Thyroid gland (tissue), 4 donors: ENCODE results near the gene KRT3. TPM values are rescaled to one million over a fixed set of nuclear protein-coding genes. Genes with fewer than 3 reads are reported as not detected.

Experiments
- DNase-seq, 2 donors: peaks; one replicate each; pipeline ENCODE4 v3.0.0-alpha.2; 2019
- H3K27ac ChIP-seq, 3 donors: fragments of 200-600 bp; sonication (generic); 1 replicate in 2 of 3; 2 replicates in 1 of 3; pipeline ENCODE4 v1.5.1; 2016 to 2019; ENCODE audit warnings: mild to moderate bottlenecking in 1 of 3, moderate library complexity in 1 of 3
- H3K27me3 ChIP-seq: fragments of 200-600 bp; sonication (generic); one replicate; pipeline ENCODE4 v1.5.1; 2019
- H3K36me3 ChIP-seq, 2 donors: fragments of 200-600 bp; sonication (generic); one replicate each; pipeline ENCODE4 v1.5.1; 2016 to 2019
- H3K4me1 ChIP-seq, 2 donors: fragments of 200-600 bp; sonication (generic); one replicate each; pipeline ENCODE4 v1.5.1; 2017 to 2019
- H3K4me3 ChIP-seq, 3 donors: fragments of 200-600 bp; sonication (generic); replicated peaks in 1 of 3; 1 replicate in 2 of 3; 2 replicates in 1 of 3; pipeline ENCODE4 v1.5.1; 2016; ENCODE audit warnings: mild to moderate bottlenecking in 1 of 3
- H3K9me3 ChIP-seq: fragments of 200-600 bp; sonication (generic); one replicate; pipeline ENCODE4 v1.5.1; 2017
- CTCF ChIP-seq, 6 experiments: fragments of 200-600 bp in 3 of 6; fragments of 450-650 bp in 3 of 6; sonication (generic) in 3 of 6; IDR thresholded peaks; one replicate each; pipeline ENCODE4 v1.5.1; 2016 to 2019; ENCODE audit warnings: antibody characterized with exemption in 6 of 6, mild to moderate bottlenecking in 2 of 6, inconsistent platforms in 1 of 6, moderate library complexity in 1 of 6
- POLR2A ChIP-seq, 2 donors: fragments of 450-650 bp; IDR thresholded peaks; one replicate each; pipeline ENCODE4 v1.6.1; 2017; ENCODE audit warnings: antibody characterized with exemption in 2 of 2, mild to moderate bottlenecking in 2 of 2, moderate library complexity in 1 of 2
- WGBS, 2 donors: methylation state at CpG; one replicate each; pipeline ENCODE4 v1.1.5; 2017; 5-methylcytosine and 5-hydroxymethylcytosine counted together
- intact Hi-C: fragments of 100-400 bp; cut with DNase I; formaldehyde crosslinking; loops from one replicate; pipeline ENCODE4 v1.15.1; 2023
- total RNA-seq, 4 donors: library from RNA; depleted of rRNA; stranded (reverse); fragments of >200 nt; gene quantifications; one replicate each; pipeline ENCODE4 v1.2.3, GENCODE V29; 2016

The KRT3 gene
- total RNA-seq, 4 donors from 2014 or later: not detected

GRCh38 chr12:52790427-52791270 lies 5.3 kb downstream of the KRT3 start:
- no peak for DNase-seq
- TF ChIP-seq POLR2A (IDR thresholded peaks at IDR 0.05) (no peak), CTCF (IDR thresholded peaks at IDR 0.05) (no peak)
- Histone ChIP-seq H3K4me3 (no peak overlapping the region), H3K27ac (no peak overlapping the region), H3K4me1 (peaks cover 9 to 28% of the 10 kb centered on the region in 2 donors), H3K9me3 (no peaks in the 10 kb centered on the region), H3K27me3 (no peaks in the 10 kb centered on the region), H3K36me3 (no peaks in the 10 kb centered on the region)
- intact Hi-C loops: no loop called here
- WGBS, 2 donors: 76 to 87% methylated on average over 13 to 19 of the region's 19 CpGs

DNA sequence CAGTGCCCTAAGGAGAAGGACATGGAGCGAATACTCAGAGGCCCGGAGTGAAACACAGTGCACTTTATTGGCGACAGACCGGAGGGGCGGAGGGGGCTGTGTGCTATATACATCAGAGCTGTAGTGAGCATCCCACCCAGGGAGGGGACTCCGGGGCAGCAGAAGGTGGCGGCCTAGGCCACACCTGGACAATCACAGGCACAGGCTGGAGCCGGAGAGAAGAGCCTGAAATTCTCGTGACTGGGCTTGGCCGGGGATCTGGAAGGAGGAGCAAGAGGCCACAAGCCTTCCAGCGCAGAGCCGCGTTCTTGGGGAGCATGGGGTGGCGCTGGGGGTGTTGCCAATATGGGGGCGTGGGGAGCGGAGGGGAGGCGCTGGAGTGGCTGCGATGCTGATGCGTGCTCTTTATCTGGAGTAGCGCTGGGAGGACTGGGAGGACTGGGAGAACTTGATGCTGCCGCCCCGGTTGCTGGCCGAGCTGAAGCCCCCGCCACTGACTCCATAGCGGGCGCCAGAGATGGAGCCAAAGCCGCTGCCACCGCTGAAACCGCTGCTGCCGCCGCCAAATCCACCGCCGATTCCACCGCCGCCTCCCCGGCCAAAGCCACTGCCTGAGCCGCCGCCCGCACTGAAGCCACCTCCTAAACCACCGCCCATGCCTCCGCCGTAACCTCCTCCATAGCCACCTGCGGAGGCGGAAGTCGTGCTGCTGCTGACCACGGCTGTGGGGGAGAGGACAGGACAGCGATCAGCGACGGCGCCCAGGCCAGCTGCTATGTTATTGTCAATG lies 6.1 kb downstream of the KRT3 start:
- Histone ChIP-seq H3K9me3 (no peaks in the 10 kb centered on the region), H3K4me1 (peaks cover 9 to 28% of the 10 kb centered on the region in 2 donors), H3K27ac (no peak overlapping the region), H3K27me3 (no peaks in the 10 kb centered on the region), H3K36me3 (no peaks in the 10 kb centered on the region), H3K4me3 (no peak overlapping the region)
- intact Hi-C loops: no loop called here
- TF ChIP-seq POLR2A (IDR thresholded peaks at IDR 0.05) (no peak), CTCF (IDR thresholded peaks at IDR 0.05) (no peak)
- DNase-seq: peak; percentile 57 to 69
- WGBS, 2 donors: 32 to 36% methylated on average over 19 to 43 of the region's 50 CpGs

DNA sequence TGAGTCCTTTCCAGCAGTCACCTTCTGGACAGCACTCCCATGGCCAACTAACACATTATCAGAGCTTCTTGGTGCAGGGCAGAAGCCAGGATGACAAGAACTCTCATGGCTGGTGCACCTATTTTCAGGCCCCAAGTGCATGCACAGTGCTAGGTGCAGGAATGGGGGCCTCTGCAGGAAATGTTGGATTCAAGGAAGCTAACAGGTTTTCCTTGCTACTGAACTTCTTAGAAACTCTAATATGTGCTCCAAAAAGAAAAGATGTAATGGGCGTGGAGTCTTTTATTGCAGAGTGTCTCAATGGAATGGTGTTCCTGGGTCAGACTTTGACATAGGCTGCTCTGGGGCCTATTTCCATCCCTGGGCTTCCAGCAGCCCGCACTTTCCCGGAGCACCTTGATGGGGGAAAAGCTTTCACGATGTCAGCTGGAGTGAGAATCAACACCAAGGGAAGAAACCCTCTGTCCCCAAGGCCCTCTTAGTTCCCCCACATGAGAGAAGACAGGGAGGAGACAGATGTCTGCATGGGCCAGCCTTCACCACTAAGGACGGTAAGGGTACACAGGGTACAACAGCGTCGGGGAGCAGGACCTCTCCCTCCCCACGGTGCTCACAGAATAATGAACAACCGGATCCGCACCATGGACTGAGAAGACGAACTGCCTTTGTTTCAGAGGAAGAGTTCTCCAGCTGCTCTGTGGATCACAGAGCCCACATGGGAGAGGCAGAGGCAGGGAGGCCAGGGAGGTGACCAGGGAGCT lies 6.9 kb downstream of the KRT3 start:
- Histone ChIP-seq H3K4me3 (no peak overlapping the region), H3K27ac (no peak overlapping the region), H3K36me3 (no peaks in the 10 kb centered on the region), H3K9me3 (no peaks in the 10 kb centered on the region), H3K27me3 (no peaks in the 10 kb centered on the region), H3K4me1 (peaks cover 9 to 28% of the 10 kb centered on the region in 2 donors)
- no peak for DNase-seq
- 93 to 94% methylated on average over 11 of the region's 11 CpGs for WGBS, 2 donors
- TF ChIP-seq CTCF (IDR thresholded peaks at IDR 0.05) (no peak), POLR2A (IDR thresholded peaks at IDR 0.05) (no peak)
- intact Hi-C loops: no loop called here

- TF ChIP-seq POLR2A (IDR thresholded peaks at IDR 0.05): no peak
- TF ChIP-seq CTCF (IDR thresholded peaks at IDR 0.05): no peak
- H3K36me3 ChIP-seq: no peaks in the 10 kb centered on the region
- H3K27ac ChIP-seq: no peak overlapping the region
- H3K4me3 ChIP-seq: no peak overlapping the region
- no peaks in the 10 kb centered on the region for H3K27me3 ChIP-seq
- DNase-seq: no peak
- 80 to 95% methylated on average over 6 of the region's 6 CpGs for WGBS, 2 donors
- no peaks in the 10 kb centered on the region for H3K9me3 ChIP-seq
- intact Hi-C loops: no loop called here
- H3K4me1 ChIP-seq: peaks cover 9 to 28% of the 10 kb centered on the region in 2 donors
Measured at GRCh38 chr12:52788192-52788875, 7.6 kb downstream of the KRT3 start.
